Measurements from ENCODE around the gene CYP2F1.
"Not testable (repeated sequence)": the region's sequence is repeated elsewhere in the genome, so short reads cannot be mapped to it uniquely, and the experiment has no call there.

CYP2F1 gene

GRCh38 chr19:41128692-41129091, 14.5 kb downstream of the CYP2F1 start:
- H3K27ac ChIP-seq, result no peak overlapping the region
- no peak for DNase-seq (ENCODE audit: low spot score)
- H3K4me3 ChIP-seq, result no peak overlapping the region
- TF ChIP-seq CTCF (IDR thresholded peaks at IDR 0.05), result no peak

GRCh38 chr19:41131186-41131585, 17.0 kb downstream of the CYP2F1 start:
- DNase-seq (ENCODE audit: low spot score), result no peak
- TF ChIP-seq CTCF (IDR thresholded peaks at IDR 0.05), result no peak
- H3K4me3 ChIP-seq, result no peak overlapping the region
- no peak overlapping the region for H3K27ac ChIP-seq

GRCh38 chr19:41133260-41133659, 19.0 kb downstream of the CYP2F1 start:
- no peak for DNase-seq (ENCODE audit: low spot score)
- no peak overlapping the region for H3K27ac ChIP-seq
- H3K4me3 ChIP-seq, result no peak overlapping the region
- TF ChIP-seq CTCF (IDR thresholded peaks at IDR 0.05), result no peak

GRCh38 chr19:41134616-41135015, 20.4 kb downstream of the CYP2F1 start:
- TF ChIP-seq CTCF (IDR thresholded peaks at IDR 0.05), result no peak
- no peak overlapping the region for H3K27ac ChIP-seq
- DNase-seq (ENCODE audit: low spot score), result no peak
- no peak overlapping the region for H3K4me3 ChIP-seq

- H3K27ac ChIP-seq, result peak overlapping the region in 1 of 2 donors; percentile 56
- peak overlapping the region; percentile 68 for H3K4me3 ChIP-seq
- not testable (repeated sequence) for DNase-seq (ENCODE audit: low spot score)
Measured at GRCh38 chr19:41135390-41136384, 21.5 kb downstream of the CYP2F1 start.

GRCh38 chr19:41136636-41137455, 22.6 kb downstream of the CYP2F1 start:
- Histone ChIP-seq H3K27ac (no peak overlapping the region), H3K4me3 (no peak overlapping the region)
- DNase-seq (ENCODE audit: low spot score), result no peak
- no peak for TF ChIP-seq CTCF (IDR thresholded peaks at IDR 0.05)

GRCh38 chr19:41144403-41144802, 30.2 kb downstream of the CYP2F1 start:
- no peak overlapping the region for H3K27ac ChIP-seq
- peak; percentile 57 for TF ChIP-seq CTCF (IDR thresholded peaks at IDR 0.05)
- H3K4me3 ChIP-seq, result no peak overlapping the region
- DNase-seq (ENCODE audit: low spot score), result no peak
